Neural progenitor cell (in vitro differentiated cells): ENCODE data around the gene PLA2G6. TPM values are rescaled to one million over a fixed set of nuclear protein-coding genes. Genes with fewer than 3 reads are reported as not detected.

ENCODE experiments used
- DNase-seq: peaks from one replicate; pipeline ENCODE4 v3.0.0-alpha.2; 2016; ENCODE audit warnings: low spot score
- H2AFZ ChIP-seq: fragments of 200-600 bp; sonication (generic); replicated peaks from 2 replicates; pipeline ENCODE4 v1.6.1; 2016; ENCODE audit warnings: antibody characterized with exemption
- H3F3A ChIP-seq: fragments of 200-600 bp; sonication (generic); 2 replicates; pipeline ENCODE4 v1.6.1; 2016; ENCODE audit warnings: antibody characterized with exemption, low read depth
- H3K27ac ChIP-seq: fragments of 200-600 bp; sonication (generic); 2 replicates; pipeline ENCODE4 v1.5.1; 2016; ENCODE audit warnings: mild to moderate bottlenecking
- H3K27me3 ChIP-seq: fragments of 200-600 bp; sonication (generic); 2 replicates; pipeline ENCODE4 v1.6.1; 2016; ENCODE audit warnings: mild to moderate bottlenecking, moderate library complexity
- H3K36me3 ChIP-seq: fragments of 200-600 bp; sonication (generic); 2 replicates; pipeline ENCODE4 v1.5.1; 2016
- H3K4me1 ChIP-seq: fragments of 200-600 bp; sonication (generic); 2 replicates; pipeline ENCODE4 v1.6.1; 2016; ENCODE audit warnings: mixed run types
- H3K4me2 ChIP-seq: fragments of 200-600 bp; sonication (generic); 2 replicates; pipeline ENCODE4 v1.6.1; 2016
- H3K4me3 ChIP-seq: fragments of 200-600 bp; sonication (generic); 2 replicates; pipeline ENCODE4 v1.5.1; 2016
- H3K79me2 ChIP-seq: fragments of 200-600 bp; sonication (generic); 2 replicates; pipeline ENCODE4 v1.6.1; 2016; ENCODE audit warnings: low read depth
- H3K9ac ChIP-seq: fragments of 200-600 bp; sonication (generic); 2 replicates; pipeline ENCODE4 v1.6.1; 2016
- H3K9me3 ChIP-seq: fragments of 200-600 bp; sonication (generic); 2 replicates; pipeline ENCODE4 v1.5.1; 2016; ENCODE audit warnings: low read depth
- H4K20me1 ChIP-seq: fragments of 200-600 bp; sonication (generic); 2 replicates; pipeline ENCODE4 v1.6.1; 2016; ENCODE audit warnings: low read depth
- H3K27ac Mint-ChIP-seq: 3 replicates; pipeline ENCODE4 v1.8.0; 2021; ENCODE audit warnings: mixed read lengths
- H3K27me3 Mint-ChIP-seq: 2 replicates; pipeline ENCODE4 v1.8.0; 2022; ENCODE audit warnings: low read depth, mild to moderate bottlenecking, inconsistent platforms, moderate library complexity, mixed read lengths; ENCODE audit not compliant: insufficient read depth
- H3K36me3 Mint-ChIP-seq: 3 replicates; pipeline ENCODE4 v1.8.0; 2021; ENCODE audit warnings: mixed read lengths
- H3K4me1 Mint-ChIP-seq: 3 replicates; pipeline ENCODE4 v1.8.0; 2021; ENCODE audit warnings: mixed read lengths
- H3K4me3 Mint-ChIP-seq: 3 replicates; pipeline ENCODE4 v1.8.0; 2021; ENCODE audit warnings: mild to moderate bottlenecking, moderate library complexity, mixed read lengths
- H3K9me3 Mint-ChIP-seq: 3 replicates; pipeline ENCODE4 v1.8.0; 2020; ENCODE audit warnings: mixed read lengths
- CTCF ChIP-seq: fragments of 200-600 bp; sonication (generic); IDR thresholded peaks from 2 replicates; pipeline ENCODE4 v1.5.1; 2017; ENCODE audit warnings: antibody characterized with exemption, mild to moderate bottlenecking
- EZH2 ChIP-seq: fragments of 200-600 bp; sonication (generic); IDR thresholded peaks from 2 replicates; pipeline ENCODE4 v1.6.1; 2017; ENCODE audit warnings: antibody characterized with exemption, mild to moderate bottlenecking, moderate library complexity
- EZH2phosphoT487 ChIP-seq: fragments of 200-600 bp; sonication (generic); IDR thresholded peaks from 2 replicates; pipeline ENCODE4 v1.6.1; 2017; ENCODE audit warnings: antibody characterized with exemption
- total RNA-seq: library from RNA; depleted of rRNA; stranded (reverse); fragments of >200 nt; gene quantifications from 2 replicates; pipeline ENCODE4 v1.2.3, GENCODE V29; 2015; ENCODE audit warnings: low replicate concordance

PLA2G6 gene
- total RNA-seq, 1 donor from 2014 or later, result 20.1 TPM

GRCh38 chr22:38214302-38215056, 32.8 kb upstream of the PLA2G6 start:
- H3K4me2 ChIP-seq, result peak overlapping the region; percentile 68
- no peaks in the 10 kb centered on the region for H3K9me3 ChIP-seq
- peak; percentile 88 for DNase-seq
- Mint-ChIP-seq H3K27ac (no peak overlapping the region), H3K4me3 (peak overlapping the region; percentile 75), H3K27me3 (peaks cover 19% of the 10 kb centered on the region), H3K4me1 (peaks cover 30% of the 10 kb centered on the region), H3K9me3 (no peaks in the 10 kb centered on the region), H3K36me3 (peaks cover 12% of the 10 kb centered on the region)
- H3K4me3 ChIP-seq, result peak overlapping the region; percentile 29
- peaks cover 17% of the 10 kb centered on the region for H4K20me1 ChIP-seq
- peaks cover 25% of the 10 kb centered on the region for H3K27me3 ChIP-seq
- H3K27ac ChIP-seq, result no peak overlapping the region
- H3K4me1 ChIP-seq, result peaks cover 4% of the 10 kb centered on the region
- TF ChIP-seq EZH2 (peak; percentile 62), EZH2phosphoT487 (peak; percentile 64), CTCF (peak; percentile 27)
- no peaks in the 10 kb centered on the region for H3F3A ChIP-seq
- H3K79me2 ChIP-seq, result no peaks in the 10 kb centered on the region
- H3K36me3 ChIP-seq, result no peaks in the 10 kb centered on the region
- H2AFZ ChIP-seq, result no peak overlapping the region
- no peak overlapping the region for H3K9ac ChIP-seq

- Histone ChIP-seq H3K27me3 (peaks cover 25% of the 10 kb centered on the region), H3K4me3 (peak overlapping the region; percentile 29), H3K9ac (no peak overlapping the region), H3K79me2 (no peaks in the 10 kb centered on the region), H2AFZ (no peak overlapping the region), H3K9me3 (no peaks in the 10 kb centered on the region), H3K4me1 (peaks cover 4% of the 10 kb centered on the region), H4K20me1 (peaks cover 17% of the 10 kb centered on the region), H3F3A (no peaks in the 10 kb centered on the region), H3K4me2 (peak overlapping the region; percentile 68), H3K27ac (no peak overlapping the region), H3K36me3 (no peaks in the 10 kb centered on the region)
- Mint-ChIP-seq H3K4me3 (peak overlapping the region; percentile 43), H3K4me1 (peaks cover 24% of the 10 kb centered on the region), H3K27me3 (peaks cover 16% of the 10 kb centered on the region), H3K9me3 (no peaks in the 10 kb centered on the region), H3K27ac (no peak overlapping the region), H3K36me3 (peaks cover 12% of the 10 kb centered on the region)
- no peak for DNase-seq
- TF ChIP-seq CTCF (no peak), EZH2phosphoT487 (no peak), EZH2 (no peak)
Measured at GRCh38 chr22:38213990-38214301, 32.3 kb upstream of the PLA2G6 start.

- no peak for DNase-seq
- Mint-ChIP-seq H3K27ac (no peak overlapping the region), H3K9me3 (no peaks in the 10 kb centered on the region), H3K4me3 (peak overlapping the region; percentile 41), H3K4me1 (peaks cover 22% of the 10 kb centered on the region), H3K36me3 (peaks cover 12% of the 10 kb centered on the region), H3K27me3 (peaks cover 16% of the 10 kb centered on the region)
- H3K9me3 ChIP-seq, result no peaks in the 10 kb centered on the region
- TF ChIP-seq CTCF, result no peak
- TF ChIP-seq EZH2, result no peak
- no peak overlapping the region for H3K4me3 ChIP-seq
- no peaks in the 10 kb centered on the region for H3K4me1 ChIP-seq
- no peaks in the 10 kb centered on the region for H3K79me2 ChIP-seq
- H2AFZ ChIP-seq, result no peak overlapping the region
- no peak overlapping the region for H3K9ac ChIP-seq
- no peaks in the 10 kb centered on the region for H3F3A ChIP-seq
- no peak overlapping the region for H3K27ac ChIP-seq
- no peak overlapping the region for H3K4me2 ChIP-seq
- no peaks in the 10 kb centered on the region for H3K36me3 ChIP-seq
- peaks cover 17% of the 10 kb centered on the region for H4K20me1 ChIP-seq
- peaks cover 25% of the 10 kb centered on the region for H3K27me3 ChIP-seq
Measured at GRCh38 chr22:38213319-38213989, 31.8 kb upstream of the PLA2G6 start.
